Kasumi-1 (cell line): ENCODE measurements around the gene ASPM.
A peak's percentile ranks its signal among the peaks of the same experiment; 100 is the strongest.

Source experiments
- DNase-seq, 2 experiments: peaks; one replicate each; lab custom pipeline; 2025; lab: John Stamatoyannopoulos, UW

Gene ASPM

GRCh38 chr1:197146101-197147095, at the start of gene ASPM:
TSS of gene ASPM (minus strand) at chr1:197146669. CDS start at chr1:197146437, 232 bp downstream.
- peak; percentile 93 to 94 for DNase-seq

GRCh38 chr1:197195100-197195499, 48.6 kb upstream of the ASPM start:
- no peak for DNase-seq

GRCh38 chr1:197184190-197184589, 37.7 kb upstream of the ASPM start:
- DNase-seq, result no peak

GRCh38 chr1:197183195-197183748, 36.8 kb upstream of the ASPM start:
- DNase-seq, result no peak

- DNase-seq, result no peak
Observed at GRCh38 chr1:197182716-197183115, 36.2 kb upstream of the ASPM start.

- no peak for DNase-seq
Observed at GRCh38 chr1:197181982-197182381, 35.5 kb upstream of the ASPM start.

- peak; percentile 47 to 82 for DNase-seq
Observed at GRCh38 chr1:197180252-197180878, 33.9 kb upstream of the ASPM start.

- DNase-seq, result peak; percentile 43 to 64
Observed at GRCh38 chr1:197178998-197179397, 32.5 kb upstream of the ASPM start.

- DNase-seq, result no peak
Observed at GRCh38 chr1:197174818-197175217, 28.3 kb upstream of the ASPM start.

GRCh38 chr1:197173571-197174507, 27.4 kb upstream of the ASPM start:
- DNase-seq, result no peak

GRCh38 chr1:197171531-197171930, 25.1 kb upstream of the ASPM start:
- no peak for DNase-seq

- no peak for DNase-seq
Observed at GRCh38 chr1:197170538-197170937, 24.1 kb upstream of the ASPM start.

GRCh38 chr1:197159461-197159860, 13.0 kb upstream of the ASPM start:
- no peak for DNase-seq

- DNase-seq, result peak in 1 of 2 experiments; percentile 5
Observed at GRCh38 chr1:197156692-197157091, 10.2 kb upstream of the ASPM start.

- no peak for DNase-seq
Observed at GRCh38 chr1:197152662-197153061, 6.2 kb upstream of the ASPM start.

GRCh38 chr1:197151185-197151584, 4.7 kb upstream of the ASPM start:
- no peak for DNase-seq

- no peak for DNase-seq
Observed at GRCh38 chr1:197150336-197151005, 4.0 kb upstream of the ASPM start.

- DNase-seq, result no peak
Observed at GRCh38 chr1:197149340-197149739, 2.9 kb upstream of the ASPM start.

- DNase-seq, result peak in 1 of 2 experiments; percentile 55
Observed at GRCh38 chr1:197145446-197146024, 934 bp downstream of the ASPM start.

GRCh38 chr1:197144570-197145325, 1.7 kb downstream of the ASPM start:
- DNase-seq, result no peak
